GM12878 (cell line): ENCODE results near the gene ATG4B. TPM values are rescaled to one million over a fixed set of nuclear protein-coding genes. Genes with fewer than 3 reads are reported as not detected.
A peak's percentile ranks its signal among the peaks of the same experiment; 100 is the strongest.

Experiments
- ATAC-seq: fragments of 200-7000 bp; cut with Tn5 transposase; 3 replicates; pipeline ENCODE4 v1.9.1; 2020; ENCODE audit warnings: mild to moderate bottlenecking, moderate library complexity
- BruUV-seq: library from RNA; stranded (reverse); fragments of 400-500 nt; replicated peaks from 2 replicates; lab custom pipeline; 2021; lab: Mats Ljungman, UMichigan
- CTCF ChIA-PET: fragments of 300-600 bp; sonication (Branson Sonifier 250); formaldehyde crosslinking; extraction: SDS; loops from one replicate; lab custom pipeline; 2021; ENCODE audit warnings: inconsistent platforms; lab: Yijun Ruan, JAX
- POLR2A ChIA-PET: fragments of 350-600 bp; formaldehyde crosslinking; extraction: SDS; loops from one replicate; lab custom pipeline; 2021; ENCODE audit warnings: inconsistent platforms; lab: Charles Lee
- RAD21 ChIA-PET: fragments of 300-600 bp; sonication (Branson Sonifier 250); formaldehyde crosslinking; loops from one replicate; lab custom pipeline; 2023; ENCODE audit warnings: antibody characterized with exemption; ENCODE audit not compliant: unreplicated experiment; lab: Charles Lee
- SMC1A ChIA-PET: fragments of 300-600 bp; sonication (Branson Sonifier 250); formaldehyde crosslinking; loops from one replicate; lab custom pipeline; 2023; ENCODE audit not compliant: unreplicated experiment, uncharacterized antibody; lab: Charles Lee
- DNase-seq: peaks from one replicate; pipeline ENCODE4 v3.0.0-alpha.2; 2011; ENCODE audit warnings: low read depth, low spot score
- FAIRE-seq: peaks from 3 replicates; lab custom pipeline; 2011; peaks lifted over from hg19 to GRCh38; lab: Jason Lieb, UNC
- H2AFZ ChIP-seq: 2 replicates; pipeline ENCODE4 v1.6.0; 2011; ENCODE audit warnings: low read depth, low read length, control low read depth; ENCODE audit not compliant: control insufficient read depth
- H3K27ac ChIP-seq: 2 replicates; pipeline ENCODE4 v1.5.1; 2011; ENCODE audit warnings: control low read depth; ENCODE audit not compliant: control insufficient read depth, insufficient read depth
- H3K27me3 ChIP-seq, 2 experiments: replicated peaks in 1 of 2; 2 replicates each; pipeline versions ENCODE4 v1.6.0 to v1.6.1; 2011; ENCODE audit warnings: low read length in 1 of 2; ENCODE audit not compliant: control insufficient read depth in 2 of 2, insufficient read depth in 2 of 2
- H3K36me3 ChIP-seq, 2 experiments: 2 replicates each; pipeline ENCODE4 v1.5.1; 2011; ENCODE audit warnings: low read length in 1 of 2; ENCODE audit not compliant: control insufficient read depth in 2 of 2, insufficient read depth in 2 of 2
- H3K4me1 ChIP-seq: 2 replicates; pipeline ENCODE4 v1.6.1; 2011; ENCODE audit warnings: mild to moderate bottlenecking, low read length, moderate library complexity, mixed read lengths; ENCODE audit not compliant: control insufficient read depth, insufficient read depth
- H3K4me2 ChIP-seq: 2 replicates; pipeline ENCODE4 v1.6.0; 2011; ENCODE audit warnings: control low read depth; ENCODE audit not compliant: control insufficient read depth, insufficient read depth
- H3K4me3 ChIP-seq: fragments of 200-600 bp; sonication (generic); 2 replicates; pipeline ENCODE4 v1.5.1; 2016
- H3K79me2 ChIP-seq: 2 replicates; pipeline ENCODE4 v1.6.0; 2011; ENCODE audit warnings: low read length; ENCODE audit not compliant: control insufficient read depth, insufficient read depth
- H3K9ac ChIP-seq: 2 replicates; pipeline ENCODE4 v1.8.0; 2011; ENCODE audit warnings: low read length, control low read depth, mixed read lengths; ENCODE audit not compliant: control insufficient read depth, insufficient read depth
- H3K9me3 ChIP-seq: replicated peaks from 3 replicates; pipeline ENCODE4 v1.5.1; 2011; ENCODE audit warnings: mild to moderate bottlenecking, low read length; ENCODE audit not compliant: control insufficient read depth, insufficient read depth
- H4K20me1 ChIP-seq: 2 replicates; pipeline ENCODE4 v1.6.0; 2011; ENCODE audit not compliant: control insufficient read depth, insufficient read depth
- BACH1 ChIP-seq: fragments of 450-650 bp; IDR thresholded peaks from 2 replicates; pipeline ENCODE4 v1.6.1; 2017; ENCODE audit warnings: mild to moderate bottlenecking, borderline replicate concordance
- HDGF ChIP-seq: fragments of 450-650 bp; IDR thresholded peaks from 2 replicates; pipeline ENCODE4 v1.6.1; 2016; ENCODE audit warnings: antibody characterized with exemption
- HSF1 ChIP-seq: fragments of 150-350 bp; IDR thresholded peaks from 2 replicates; pipeline ENCODE4 v1.6.1; 2014; ENCODE audit warnings: mild to moderate bottlenecking, low read depth, low read length
- MEF2B ChIP-seq: fragments of 450-650 bp; IDR thresholded peaks from 2 replicates; pipeline ENCODE4 v1.6.1; 2018; ENCODE audit warnings: mild to moderate bottlenecking, moderate library complexity; ENCODE audit not compliant: partially characterized antibody, poor library complexity, severe bottlenecking
- NFYB ChIP-seq: IDR thresholded peaks from 2 replicates; pipeline ENCODE4 v1.6.1; 2011; ENCODE audit warnings: low read depth, mild to moderate bottlenecking, low read length, improper control_type of control experiment, moderate library complexity; ENCODE audit not compliant: insufficient read depth
- SIN3A ChIP-seq: IDR thresholded peaks from 2 replicates; pipeline ENCODE4 v1.6.1; 2012; ENCODE audit warnings: low read depth, low read length, improper control_type of control experiment
- SMARCA5 ChIP-seq: fragments of 450-650 bp; IDR thresholded peaks from 2 replicates; pipeline ENCODE4 v1.6.1; 2017; ENCODE audit warnings: mild to moderate bottlenecking
- SPI1 ChIP-seq: IDR thresholded peaks from 2 replicates; pipeline ENCODE4 v1.6.1; 2011; ENCODE audit warnings: low read depth, mild to moderate bottlenecking, low read length, moderate library complexity, borderline replicate concordance; ENCODE audit not compliant: insufficient read depth
- TBL1XR1 ChIP-seq: IDR thresholded peaks from 2 replicates; pipeline ENCODE4 v1.6.1; 2012; ENCODE audit warnings: low read depth, low read length, improper control_type of control experiment
- YY1 ChIP-seq: IDR thresholded peaks from 2 replicates; pipeline ENCODE4 v1.6.1; 2011; ENCODE audit warnings: low read depth, mild to moderate bottlenecking, low read length
- ZBTB11 ChIP-seq: fragments of 450-650 bp; formaldehyde crosslinking; IDR thresholded peaks from 2 replicates; pipeline ENCODE4 v1.5.0; 2022; ENCODE audit warnings: mild to moderate bottlenecking, missing genetic modification characterization
- ZNF207 ChIP-seq: fragments of 450-650 bp; IDR thresholded peaks from 2 replicates; pipeline ENCODE4 v1.6.1; 2014; ENCODE audit warnings: antibody characterized with exemption, mild to moderate bottlenecking, borderline replicate concordance
- ZNF24 ChIP-seq: fragments of 450-650 bp; IDR thresholded peaks from 2 replicates; pipeline ENCODE4 v1.6.1; 2017; ENCODE audit warnings: antibody characterized with exemption, mild to moderate bottlenecking
- WGBS: methylation state at CpG from one replicate; pipeline ENCODE4 v1.1.6; 2016; ENCODE audit warnings: low lambda C conversion rate; ENCODE audit not compliant: insufficient replicate concordance, insufficient coverage; ENCODE audit errors: missing lambda C conversion rate; 5-methylcytosine and 5-hydroxymethylcytosine counted together
- in situ Hi-C: fragments of 300-500 bp; cut with MboI; formaldehyde crosslinking; loops from 9 replicates; pipeline ENCODE4 v1.14.3; 2018; ENCODE audit warnings: mixed read lengths
- intact Hi-C: fragments of 100-400 bp; cut with micrococcal nuclease; formaldehyde crosslinking; loops from one replicate; pipeline ENCODE4 v1.14.2; 2022; ENCODE audit not compliant: unreplicated experiment
- polyA plus RNA-seq, 11 experiments: library from polyadenylated mRNA; depleted of rRNA in 4 of 11; unstranded in 6 of 11; stranded (reverse) in 5 of 11; fragments of >200 nt; fragmentation: Nextera tagmentation in 4 of 11; fragmentation: Illumina TruSeq in 1 of 11; extraction: Ambion mirVana in 4 of 11; extraction: Trizol in 1 of 11; gene quantifications; 1 replicate in 1 of 11; 2 replicates in 10 of 11; pipeline versions ENCODE4 v1.2.1 to v1.2.3, GENCODE V29; 2011 to 2016; ENCODE audit warnings: inconsistent platforms in 2 of 11, missing spikeins in 2 of 11, low read depth in 1 of 11
- total RNA-seq, 4 experiments: library from RNA; depleted of rRNA in 3 of 4; stranded (reverse); fragments of >200 nt in 3 of 4; fragmentation: Illumina TruSeq in 1 of 4; extraction: Trizol in 1 of 4; gene quantifications; 2 replicates each; pipeline versions ENCODE4 v1.2.1 to v1.2.3, GENCODE V29; 2013 to 2021

Gene ATG4B
- total and polyA plus RNA-seq, 10 of the 15 experiments (the other 5 are each of a cell fraction or from before 2014, with no cell fraction given): 5.8 to 84.1 (median 64.9) TPM

GRCh38 chr2:241702155-241703031 lies 64.9 kb downstream of the ATG4B start:
- peaks cover 5 to 8% of the 10 kb centered on the region in 2 experiments; a peak in 3 of 4 replicates for H3K36me3 ChIP-seq
- CTCF ChIA-PET: interaction anchor here (0.7 to 3.5 kb wide), 9 partner anchors 10 to 177 kb away, joined by 3 to 18 read pairs (median 6); partner anchors contain the start of genes DTYMK and RTP5
- in situ Hi-C loops: loop anchor here (5.0 kb wide), 1 partner anchor 175 kb away; no protein-coding TSS in a partner anchor
- TF ChIP-seq SMARCA5 (peak; percentile 65; the same call in 1 of the 2 replicates), BACH1 (peak; percentile 77; the same call in 1 of the 2 replicates), MEF2B (peak; percentile 27), ZNF24 (no peak), NFYB (no peak), HSF1 (no peak), ZNF207 (peak; percentile 86), YY1 (0 out of 2 replicates have a peak, but pooled peaks have one; percentile 5), SPI1 (no peak), HDGF (0 out of 2 replicates have a peak, but pooled peaks have one; percentile 18), ZBTB11 (CRISPR knock-in tag) (no peak), TBL1XR1 (no peak), SIN3A (peak; percentile 56; the same call in 1 of the 2 replicates)

More at GRCh38 chr2:241702155-241703031, 64.9 kb downstream of the ATG4B start:
- no peaks in the 10 kb centered on the region for H4K20me1 ChIP-seq
- 3% methylated on average over 38 of the region's 98 CpGs for WGBS
- peaks cover 14% of the 10 kb centered on the region for H3K79me2 ChIP-seq
- RAD21 ChIA-PET: interaction anchor here (0.6 to 2.9 kb wide), 9 partner anchors 16 to 392 kb away, joined by 3 to 18 read pairs (median 5); partner anchors contain the start of genes D2HGDH and DTYMK
- DNase-seq: peak; percentile 37
- peak overlapping the region; percentile 96 for H3K4me2 ChIP-seq
- peak; percentile 87 for ATAC-seq
- H3K4me3 ChIP-seq: peak overlapping the region; percentile 95
- peaks cover 4% of the 10 kb centered on the region; the same call in 1 of the 3 replicates for H3K9me3 ChIP-seq
- peak overlapping the region; percentile 71 for H2AFZ ChIP-seq
- peak overlapping the region; percentile 89 for H3K27ac ChIP-seq
- H3K4me1 ChIP-seq: 0 out of 2 replicates have a peak, but pooled peaks cover 6% of the 10 kb centered on the region
- peak; percentile 35 for FAIRE-seq
- SMC1A ChIA-PET: interaction anchor here (0.6 to 1.9 kb wide), 6 partner anchors 14 to 175 kb away, joined by 3 to 9 read pairs (median 4); partner anchors contain the start of genes DTYMK and PDCD1
- no TSS peak for BruUV-seq
- intact Hi-C loops: loop anchor here (2.0 kb wide), 1 partner anchor 30 kb away; no protein-coding TSS in a partner anchor
- no peaks in the 10 kb centered on the region for H3K27me3 ChIP-seq
- H3K9ac ChIP-seq: peak overlapping the region; percentile 83
- POLR2A ChIA-PET: interaction anchor here (0.6 to 2.6 kb wide), 9 partner anchors 14 to 381 kb away, joined by 3 to 19 read pairs (median 3); partner anchors contain the start of genes D2HGDH, DTYMK and PDCD1
